HuH-7.5 (cell line): ENCODE data around the gene SDHAF3.
"Not testable (repeated sequence)": the region's sequence is repeated elsewhere in the genome, so short reads cannot be mapped to it uniquely, and the experiment has no call there.

ENCODE experiments used
- DNase-seq: peaks from one replicate; pipeline ENCODE4 v3.0.0; 2011; ENCODE audit warnings: low spot score

The SDHAF3 gene

GRCh38 chr7:97126483-97127171 lies 9.1 kb downstream of the SDHAF3 start:
- no peak for DNase-seq

- DNase-seq, result no peak
Measured at GRCh38 chr7:97128736-97129135, 11.2 kb downstream of the SDHAF3 start.

- no peak for DNase-seq
Measured at GRCh38 chr7:97130417-97131139, 13.1 kb downstream of the SDHAF3 start.

DNA sequence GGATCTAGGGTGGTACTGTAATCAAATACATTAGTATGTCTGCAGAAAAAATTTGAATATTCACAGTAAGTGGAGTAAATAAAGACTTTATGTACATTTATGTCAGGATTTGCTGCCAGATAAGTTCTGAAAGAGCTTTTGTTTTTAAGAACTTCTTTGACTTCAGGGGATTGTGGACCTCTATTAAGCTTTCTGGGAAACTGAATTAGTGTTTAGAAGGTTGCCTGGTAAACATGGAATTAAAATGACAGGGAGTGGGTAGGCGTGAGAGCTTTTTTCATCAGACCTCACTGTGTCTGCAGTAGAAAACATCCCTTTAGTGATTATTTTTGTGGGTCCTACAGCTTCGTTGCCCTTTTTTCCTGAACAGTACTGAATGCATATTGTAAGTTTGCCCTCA lies 15.7 kb downstream of the SDHAF3 start:
- DNase-seq, result no peak

GRCh38 chr7:97138830-97139229 lies 21.3 kb downstream of the SDHAF3 start:
- no peak for DNase-seq

DNA sequence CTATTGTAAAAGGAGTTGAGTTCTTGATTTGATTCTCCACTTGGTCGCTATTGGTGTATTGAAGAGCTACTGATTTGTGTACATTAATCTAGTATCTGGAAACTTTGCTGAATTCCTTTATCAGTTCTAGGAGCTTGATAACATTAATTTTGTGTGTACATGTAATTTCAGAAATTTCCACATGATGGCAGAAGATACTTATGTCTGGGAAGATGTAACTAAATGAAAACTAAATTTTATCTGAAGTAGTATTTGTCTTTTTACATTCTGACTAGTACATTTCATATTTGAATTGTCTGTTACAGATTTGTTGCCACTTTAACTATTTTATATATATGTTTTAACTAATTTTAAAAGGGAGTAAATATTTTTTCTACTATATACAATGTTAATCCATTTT lies 27.6 kb downstream of the SDHAF3 start:
- no peak for DNase-seq

DNA sequence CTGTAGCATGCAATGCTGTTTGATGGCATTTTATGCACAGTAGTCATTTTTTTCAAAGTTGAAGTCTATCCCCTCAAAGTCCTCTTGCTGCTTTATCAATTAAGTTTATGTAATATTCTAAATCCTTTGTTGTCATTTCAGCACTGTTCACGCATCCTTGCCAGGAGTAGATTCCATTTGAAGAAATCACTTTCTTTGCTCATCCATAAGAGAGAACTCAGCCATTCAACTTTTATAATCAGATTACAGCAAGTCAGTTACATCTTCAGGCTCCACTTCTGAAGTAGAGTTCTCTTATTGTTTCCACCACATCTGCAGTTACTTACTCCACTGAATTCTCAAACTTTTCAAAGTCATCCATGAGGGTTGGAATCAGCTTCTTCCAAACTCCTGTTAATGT lies 32.3 kb downstream of the SDHAF3 start:
- DNase-seq, result no peak

DNA sequence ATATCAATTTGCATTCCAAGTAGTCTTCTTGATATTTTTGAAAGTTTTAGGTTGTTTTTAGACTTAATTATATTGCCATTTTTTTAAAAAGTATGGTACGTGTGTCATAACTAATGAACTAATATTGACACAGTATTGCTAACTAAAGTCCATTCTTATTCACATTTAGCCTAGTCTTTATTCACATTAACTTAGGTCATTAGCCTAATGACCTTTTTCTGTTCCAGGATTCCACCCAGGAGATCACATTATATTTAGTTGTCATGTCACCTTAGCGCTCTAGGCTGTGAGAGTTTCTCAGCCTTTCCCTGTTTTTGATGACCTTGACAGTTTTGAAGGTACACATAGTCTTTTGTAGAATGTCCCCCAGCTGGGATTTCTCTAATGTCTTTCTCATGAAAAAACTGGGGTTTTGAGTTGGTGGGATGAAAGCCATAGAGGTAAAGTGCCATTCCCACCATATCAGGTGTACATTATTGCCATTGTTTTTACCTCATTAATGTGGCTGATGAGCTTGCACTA lies 38.5 kb downstream of the SDHAF3 start:
- DNase-seq, result no peak

- DNase-seq, result not testable (repeated sequence)
Measured at GRCh38 chr7:97159984-97160383, 42.5 kb downstream of the SDHAF3 start.

DNA sequence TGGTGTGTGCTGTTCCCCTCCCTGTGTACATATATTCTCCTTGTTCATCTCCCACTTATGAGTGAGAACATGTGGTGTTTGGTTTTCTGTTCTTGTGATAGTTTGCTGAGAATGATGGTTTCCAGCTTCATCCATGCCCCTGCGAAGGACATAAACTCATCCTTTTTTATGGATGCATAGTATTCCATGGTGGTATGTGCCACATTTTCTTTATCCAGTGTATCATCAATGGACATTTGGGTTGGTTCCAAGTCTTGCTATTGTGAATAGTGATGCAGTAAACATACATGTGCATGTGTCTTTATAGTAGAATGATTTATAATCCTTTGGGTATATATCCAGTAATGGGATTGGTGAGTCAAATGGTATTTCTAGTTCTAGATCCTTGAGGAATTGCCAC lies 44.1 kb downstream of the SDHAF3 start:
- not testable (repeated sequence) for DNase-seq

- DNase-seq, result no peak
Measured at GRCh38 chr7:97166308-97166707, 48.8 kb downstream of the SDHAF3 start.

- DNase-seq, result no peak
Measured at GRCh38 chr7:97167176-97167575, 49.7 kb downstream of the SDHAF3 start.

DNA sequence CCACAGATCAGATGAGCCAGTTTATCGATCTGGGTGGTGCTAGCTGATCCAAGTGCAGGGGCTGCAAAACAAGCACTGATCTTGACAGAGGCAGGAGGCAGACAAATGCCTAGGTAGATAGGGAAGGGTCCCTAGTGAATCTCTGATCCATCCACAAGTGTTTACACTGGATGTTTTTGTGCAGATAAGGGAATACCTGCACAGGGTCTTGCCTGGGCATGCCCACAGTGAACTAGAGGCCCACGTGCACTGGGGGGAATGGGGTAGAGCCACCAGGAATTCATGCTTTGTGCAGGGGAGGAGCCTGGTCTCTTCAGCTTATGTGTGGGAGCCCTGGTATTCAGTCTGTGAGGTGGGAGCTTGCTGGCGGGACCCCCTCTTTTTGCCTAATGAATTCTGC lies 50.3 kb downstream of the SDHAF3 start:
- no peak for DNase-seq

- no peak for DNase-seq
Measured at GRCh38 chr7:97174303-97174702, 56.8 kb downstream of the SDHAF3 start.

DNA sequence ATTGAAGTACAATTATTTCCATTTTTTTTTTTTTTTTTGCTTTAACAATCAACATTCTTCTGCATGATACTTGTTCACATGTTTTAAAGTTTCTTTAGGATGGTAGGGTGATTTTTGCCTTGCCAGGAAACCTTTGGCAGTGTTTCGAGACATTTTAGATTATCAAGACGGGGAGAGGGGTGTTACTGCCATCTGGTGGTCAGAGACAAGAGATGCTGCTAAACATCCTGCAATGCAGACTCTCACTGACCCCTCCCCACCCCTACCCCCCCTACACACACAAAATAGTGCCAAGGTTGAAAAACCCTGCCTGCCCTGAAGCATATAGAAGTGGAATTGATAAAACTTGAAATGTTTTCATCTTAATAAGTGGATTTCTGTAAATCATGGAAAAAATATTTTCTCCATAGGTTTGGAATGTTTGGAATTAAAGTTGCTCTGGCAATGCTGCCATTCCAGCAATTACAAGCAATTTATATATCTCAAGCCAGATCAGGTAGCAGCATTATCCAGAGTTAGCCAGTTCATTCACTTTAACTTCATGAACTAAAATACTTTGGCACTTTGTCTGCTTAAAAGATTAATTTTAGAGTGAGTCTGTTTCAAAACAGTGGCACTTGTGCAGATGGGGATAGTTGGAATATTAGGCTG lies 62.1 kb downstream of the SDHAF3 start:
- DNase-seq, result peak; percentile 41

DNA sequence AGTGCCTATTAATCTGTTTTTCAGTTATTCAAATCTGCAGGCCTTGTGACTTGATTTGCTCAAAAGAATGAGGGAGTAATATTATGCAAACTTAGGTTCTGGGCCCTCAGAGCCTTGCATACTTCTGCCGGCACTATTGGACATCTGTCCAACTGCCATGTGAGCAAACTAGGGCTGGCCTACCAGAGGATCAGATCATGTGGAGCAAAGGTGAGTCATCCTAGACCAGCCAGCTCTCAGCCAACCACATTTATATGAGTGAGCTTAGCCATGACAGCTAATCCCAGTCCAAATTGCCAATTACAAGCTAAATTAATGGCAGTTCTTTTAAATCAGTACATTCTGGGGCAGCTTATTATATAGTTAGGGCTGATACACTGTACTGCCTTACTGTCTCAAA lies 69.6 kb downstream of the SDHAF3 start:
- no peak for DNase-seq

DNA sequence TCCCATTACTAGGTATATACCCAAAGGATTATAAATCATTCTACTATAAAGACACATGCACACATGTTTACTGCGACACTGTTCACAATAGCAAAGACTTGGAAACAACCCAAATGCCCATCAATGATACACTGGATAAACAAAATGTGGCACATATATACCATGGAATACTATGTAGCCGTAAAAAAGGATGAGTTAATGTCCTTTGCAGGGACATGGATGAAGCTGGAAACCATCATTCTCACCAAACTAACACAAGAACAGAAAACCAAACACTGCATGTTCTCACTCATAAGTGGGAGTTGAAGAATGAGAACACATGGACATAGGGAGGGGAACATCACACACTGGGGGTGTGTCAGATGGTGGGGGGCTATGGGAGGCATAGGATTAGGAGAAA lies 78.7 kb downstream of the SDHAF3 start:
- DNase-seq, result not testable (repeated sequence)

GRCh38 chr7:97198596-97198995 lies 81.1 kb downstream of the SDHAF3 start:
- no peak for DNase-seq

DNA sequence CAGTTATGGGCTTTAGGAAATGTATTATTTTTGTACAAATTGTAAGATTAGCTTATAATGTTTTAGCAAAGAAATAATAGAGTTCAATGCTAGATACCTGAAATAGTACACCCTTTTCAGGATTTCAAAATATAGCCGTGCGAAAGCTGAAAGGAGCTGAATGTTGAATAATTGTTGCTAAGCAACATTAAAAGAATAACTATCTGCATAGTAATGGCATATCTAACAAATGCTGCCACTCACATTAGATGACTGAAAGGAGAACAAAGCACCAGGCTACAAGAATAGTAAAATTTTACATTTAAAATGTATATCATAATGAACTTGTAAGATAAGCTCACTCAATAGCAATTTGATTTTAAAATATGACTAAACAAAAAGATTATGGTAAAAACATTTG lies 82.5 kb downstream of the SDHAF3 start:
- no peak for DNase-seq

DNA sequence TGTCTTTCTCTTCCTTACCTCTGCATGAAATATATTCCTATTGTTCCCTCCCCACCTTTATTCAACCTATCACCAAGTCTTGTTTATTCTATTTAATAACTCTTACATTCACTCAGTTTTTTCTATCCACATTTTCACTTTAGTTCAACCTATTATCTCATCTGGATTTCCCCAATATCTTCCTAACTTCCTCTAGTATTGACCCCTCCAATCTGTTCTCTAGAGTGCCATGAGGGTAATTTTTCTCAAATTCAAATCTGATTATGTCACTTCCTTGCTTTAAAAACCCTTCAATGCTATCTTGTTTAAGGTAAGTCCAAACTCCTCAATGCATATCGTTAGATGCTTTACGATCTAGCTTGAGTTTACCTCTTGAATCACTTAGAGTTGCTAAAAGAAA lies 86.5 kb downstream of the SDHAF3 start:
- DNase-seq, result no peak

GRCh38 chr7:97204821-97205220 lies 87.3 kb downstream of the SDHAF3 start:
- no peak for DNase-seq

GRCh38 chr7:97215556-97215955 lies 98.1 kb downstream of the SDHAF3 start:
- DNase-seq, result no peak

GRCh38 chr7:97218767-97219166 lies 101.3 kb downstream of the SDHAF3 start:
- no peak for DNase-seq
